Measurements from ENCODE around the gene VILL.

VILL gene

DNA sequence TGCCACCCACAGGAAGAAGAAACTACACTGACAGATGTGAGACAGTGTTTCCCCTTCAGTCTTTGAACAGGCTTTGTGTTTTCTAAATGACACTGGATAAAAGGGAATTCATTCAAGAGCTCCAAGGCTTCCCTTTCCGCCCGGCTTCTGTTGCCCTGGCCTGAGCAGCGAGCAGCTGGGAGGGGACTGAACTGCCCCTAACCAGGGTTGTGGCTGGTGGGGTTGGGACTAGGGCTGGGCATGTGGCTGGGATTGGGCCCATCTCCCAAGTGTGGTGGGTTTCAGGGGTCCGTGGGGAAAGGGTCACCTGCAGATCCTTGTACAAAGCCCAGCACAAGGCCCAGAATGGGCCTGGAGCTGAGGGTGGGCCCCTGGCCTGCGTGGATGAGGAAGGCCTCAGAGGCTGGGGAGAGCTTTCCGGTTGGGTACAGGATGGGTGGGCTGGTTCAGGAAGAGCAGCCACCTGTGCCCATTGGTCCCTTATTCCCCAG, 10.4 kb downstream of the VILL start:
- no peak for DNase-seq (ENCODE audit: low read depth)

DNA sequence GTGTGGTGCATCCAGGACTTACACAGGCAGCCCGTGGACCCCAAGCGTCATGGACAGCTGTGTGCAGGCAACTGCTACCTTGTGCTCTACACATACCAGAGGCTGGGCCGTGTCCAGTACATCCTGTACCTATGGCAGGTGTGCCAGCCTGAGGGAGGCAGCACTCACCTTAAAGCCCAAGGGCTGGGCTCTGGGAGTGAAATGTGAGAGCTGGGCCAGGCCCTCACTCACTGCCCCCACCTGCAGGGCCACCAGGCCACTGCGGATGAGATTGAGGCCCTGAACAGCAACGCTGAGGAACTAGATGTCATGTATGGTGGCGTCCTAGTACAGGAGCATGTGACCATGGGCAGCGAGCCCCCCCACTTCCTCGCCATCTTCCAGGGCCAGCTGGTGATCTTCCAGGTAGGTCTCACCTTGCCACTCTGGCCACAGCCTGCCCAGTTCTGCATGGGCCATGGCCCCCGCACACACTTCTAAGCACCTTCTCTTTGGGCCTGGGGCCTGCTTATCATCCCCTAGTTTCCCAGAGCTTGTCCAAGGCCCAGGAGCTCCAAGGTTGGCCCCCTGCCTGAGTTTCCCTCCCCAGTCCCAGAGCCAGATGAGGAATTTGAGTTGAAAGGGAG, 11.0 kb downstream of the VILL start:
- DNase-seq (ENCODE audit: low read depth): no peak

GRCh38 chr3:38002291-38002876, 11.8 kb downstream of the VILL start:
- no peak for DNase-seq (ENCODE audit: low read depth)

DNA sequence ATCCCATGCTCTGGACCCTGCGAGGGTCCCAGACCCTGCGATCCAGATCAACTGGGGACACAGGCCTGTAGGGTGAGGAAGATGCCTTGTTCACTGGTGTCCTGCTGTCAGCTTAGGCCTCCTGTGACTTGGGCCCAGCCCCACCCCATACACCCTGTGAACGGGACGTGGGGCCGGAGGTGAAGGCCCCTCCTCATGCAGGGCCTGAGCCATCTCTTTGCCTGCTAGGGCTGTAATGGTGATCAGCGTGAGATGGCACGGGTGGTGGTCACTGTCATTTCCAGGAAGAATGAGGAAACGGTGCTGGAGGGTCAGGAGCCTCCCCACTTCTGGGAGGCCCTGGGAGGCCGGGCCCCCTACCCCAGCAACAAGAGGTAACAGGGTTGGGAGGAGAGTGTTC, 12.4 kb downstream of the VILL start:
- DNase-seq (ENCODE audit: low read depth): no peak

- no peak for DNase-seq (ENCODE audit: low read depth)
These were observed 12.8 kb downstream of the VILL start for GRCh38 chr3:38003371-38003816.

DNA sequence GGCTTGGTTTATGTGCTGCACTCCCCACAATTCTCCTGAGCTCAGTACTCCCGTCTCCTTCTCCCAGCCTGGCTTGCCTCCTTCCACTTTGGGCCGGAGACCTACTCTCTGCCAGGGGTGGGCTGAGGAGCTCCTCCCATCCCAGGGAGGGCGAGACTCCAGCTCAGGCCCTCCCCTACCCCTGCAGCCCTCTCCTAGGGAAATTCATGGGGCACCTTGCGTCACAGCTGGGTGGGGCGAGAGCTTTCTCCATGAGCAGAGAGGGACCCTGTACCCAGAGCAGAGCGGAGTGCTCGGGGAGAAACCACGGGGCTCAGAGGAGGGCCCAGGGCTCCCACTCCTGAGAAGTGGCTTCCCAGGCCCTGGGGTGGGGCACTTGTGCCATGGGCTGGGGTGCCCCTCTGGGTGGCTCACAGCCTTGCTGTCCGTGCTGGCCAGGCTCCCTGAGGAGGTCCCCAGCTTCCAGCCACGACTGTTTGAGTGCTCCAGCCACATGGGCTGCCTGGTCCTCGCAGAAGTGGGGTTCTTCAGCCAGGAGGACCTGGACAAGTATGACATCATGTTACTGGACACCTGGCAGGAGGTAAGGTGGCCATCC, 13.3 kb downstream of the VILL start:
- no peak for DNase-seq (ENCODE audit: low read depth)

DNA sequence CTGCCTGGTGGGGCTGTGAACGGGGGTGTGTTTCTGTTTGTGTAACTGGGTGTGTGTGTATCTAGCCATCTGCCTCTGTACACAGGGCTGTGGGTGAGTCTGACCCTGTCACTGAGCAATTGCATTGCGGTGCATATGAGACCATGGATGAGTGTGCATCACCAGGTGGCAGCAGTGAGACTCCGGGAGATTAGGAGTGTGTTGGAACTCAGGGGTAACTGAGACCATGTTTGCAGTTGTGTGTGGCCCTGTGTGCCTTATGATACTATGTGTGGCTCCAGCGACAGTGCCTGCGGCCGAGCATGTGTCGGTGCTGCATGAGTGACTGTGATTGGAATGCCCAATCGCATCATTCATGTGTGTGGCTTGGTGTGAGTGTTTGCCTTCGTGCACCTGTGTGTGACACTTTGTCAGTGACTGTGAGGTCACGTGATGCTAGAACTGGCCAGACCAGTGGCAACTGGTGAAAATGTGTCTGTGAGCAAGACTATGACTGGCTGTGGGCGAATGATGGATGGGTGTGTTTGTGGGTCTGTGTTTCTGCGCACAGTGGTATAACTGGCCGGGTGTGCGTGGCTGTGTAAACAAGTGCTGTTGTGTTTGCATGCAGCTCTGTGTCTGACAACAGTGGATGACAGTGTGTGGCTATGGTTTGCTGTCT, 14.0 kb downstream of the VILL start:
- peak; percentile 18 for DNase-seq (ENCODE audit: low read depth)

DNA sequence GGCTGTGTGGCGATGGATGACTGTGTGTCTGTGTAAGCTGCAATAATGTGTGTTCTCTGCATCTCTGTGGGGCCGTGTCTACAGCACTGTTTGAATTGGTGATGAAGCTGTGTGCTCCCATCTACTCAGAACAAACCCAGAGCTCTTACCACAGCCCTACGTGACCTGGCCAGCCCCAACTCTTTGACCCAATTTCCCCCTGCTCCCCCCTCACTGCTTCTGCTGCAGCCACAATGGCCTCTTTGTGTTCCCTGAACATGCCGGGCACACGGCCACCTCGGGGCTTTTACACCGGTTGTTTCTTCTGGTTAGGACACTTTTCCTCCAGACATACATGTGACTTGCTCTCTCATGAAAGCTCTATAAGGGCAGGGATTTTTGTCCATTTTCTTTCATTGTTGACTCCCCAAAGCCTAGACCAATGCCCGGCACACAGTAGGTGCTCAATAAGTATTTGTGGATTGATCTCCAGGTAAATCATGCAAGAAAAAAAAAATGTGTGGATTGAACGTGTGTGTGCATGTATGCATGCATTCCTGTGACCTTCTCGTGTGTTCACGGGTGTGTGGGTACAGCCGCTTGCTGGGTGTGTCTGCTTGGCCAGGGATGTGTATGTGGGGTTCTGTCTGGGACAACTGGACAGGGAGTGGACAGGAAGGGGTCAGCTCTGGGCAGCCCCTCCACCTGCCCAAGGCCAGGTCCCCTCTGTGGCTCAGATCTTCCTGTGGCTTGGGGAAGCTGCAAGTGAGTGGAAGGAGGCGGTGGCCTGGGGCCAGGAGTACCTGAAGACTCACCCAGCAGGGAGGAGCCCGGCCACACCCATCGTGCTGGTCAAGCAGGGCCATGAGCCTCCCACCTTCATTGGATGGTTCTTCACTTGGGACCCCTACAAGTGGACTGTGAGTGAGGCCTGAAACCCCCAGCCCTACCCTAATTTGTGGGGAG, 14.8 kb downstream of the VILL start:
- no peak for DNase-seq (ENCODE audit: low read depth)

DNA sequence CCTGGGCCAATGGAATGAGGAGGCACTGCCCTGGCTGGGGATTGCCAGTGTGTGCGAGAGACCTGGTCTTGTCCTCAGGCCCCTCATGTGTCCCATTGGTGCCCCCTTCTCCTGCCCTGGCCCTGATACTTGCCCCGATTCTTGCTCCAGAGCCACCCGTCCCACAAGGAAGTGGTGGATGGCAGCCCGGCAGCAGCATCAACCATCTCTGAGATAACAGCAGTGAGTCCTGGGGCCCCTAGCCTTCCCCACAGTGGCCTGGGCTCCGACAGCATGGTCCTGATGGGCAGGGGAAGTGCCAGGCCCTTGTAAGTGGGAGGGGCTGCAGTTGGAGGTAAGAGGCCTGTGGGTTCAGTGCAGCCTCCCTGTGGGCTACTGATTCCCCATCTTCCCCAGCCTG, 15.4 kb downstream of the VILL start:
- no peak for DNase-seq (ENCODE audit: low read depth)

- DNase-seq (ENCODE audit: low read depth): no peak
These were observed 15.9 kb downstream of the VILL start for GRCh38 chr3:38006445-38006995.

- DNase-seq (ENCODE audit: low read depth): no peak
These were observed 17.1 kb downstream of the VILL start for GRCh38 chr3:38007754-38008090.

GRCh38 chr3:38008191-38008701, 17.7 kb downstream of the VILL start:
- no peak for DNase-seq (ENCODE audit: low read depth)

GRCh38 chr3:38008971-38009580, 18.5 kb downstream of the VILL start:
- no peak for DNase-seq (ENCODE audit: low read depth)

DNA sequence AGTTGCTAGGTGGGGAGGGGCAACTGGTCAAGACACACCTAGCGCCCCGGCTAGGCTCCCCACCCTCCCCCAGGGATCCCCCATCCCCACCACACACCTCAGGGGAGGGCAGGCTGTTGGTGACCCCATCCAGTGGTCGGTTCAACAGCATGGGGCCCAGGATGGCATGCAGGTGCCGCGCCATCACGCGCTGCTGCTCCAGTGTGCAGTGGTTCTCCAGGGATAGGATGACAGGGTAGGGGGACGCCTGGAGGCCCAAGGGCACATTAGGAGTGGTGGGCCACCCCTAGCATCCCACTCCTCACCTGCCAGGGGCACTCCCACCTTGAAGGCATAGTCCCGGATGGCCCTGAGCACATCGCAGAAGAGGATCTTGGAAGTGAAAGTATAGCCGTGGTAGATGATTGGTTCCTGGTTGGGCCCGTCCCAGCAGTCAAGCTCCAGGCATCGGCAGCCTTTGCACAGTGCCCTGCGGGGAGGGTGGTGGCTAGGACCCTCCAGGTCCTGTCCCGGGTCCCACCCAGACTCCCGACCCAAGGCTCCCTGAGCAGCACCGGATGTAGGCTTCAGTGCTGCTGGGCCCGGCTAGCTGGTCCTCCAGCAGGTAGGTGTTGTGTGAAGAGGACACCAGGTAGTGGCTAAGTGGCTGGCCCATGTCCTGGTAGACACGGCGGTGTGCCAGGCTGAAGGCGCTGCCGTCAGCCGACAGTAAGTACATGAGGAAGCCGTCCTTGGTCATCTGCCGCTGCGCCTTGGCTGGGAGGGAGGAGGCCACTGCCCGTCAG, 19.4 kb downstream of the VILL start:
- no peak for DNase-seq (ENCODE audit: low read depth)

DNA sequence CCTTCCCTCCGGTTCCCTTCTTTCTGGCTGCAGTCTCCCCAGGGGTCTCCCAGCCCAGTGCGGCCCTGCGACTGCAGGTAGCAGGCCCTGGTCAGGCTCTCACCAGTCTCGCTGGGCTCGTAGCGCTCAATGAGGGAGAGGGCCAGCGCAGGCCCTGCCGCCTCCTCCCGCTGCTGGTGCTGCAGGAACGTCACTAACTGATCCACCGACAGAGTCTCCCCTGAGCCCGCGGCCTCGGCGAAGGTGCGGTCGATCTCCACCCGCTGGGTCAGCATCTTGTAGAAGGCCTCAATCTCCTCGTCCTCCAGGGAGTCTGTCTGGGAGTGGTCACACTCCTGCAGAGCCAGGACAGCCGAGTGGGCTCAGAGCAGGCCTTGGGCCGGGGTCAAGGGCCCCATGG, 20.5 kb downstream of the VILL start:
- no peak for DNase-seq (ENCODE audit: low read depth)

DNA sequence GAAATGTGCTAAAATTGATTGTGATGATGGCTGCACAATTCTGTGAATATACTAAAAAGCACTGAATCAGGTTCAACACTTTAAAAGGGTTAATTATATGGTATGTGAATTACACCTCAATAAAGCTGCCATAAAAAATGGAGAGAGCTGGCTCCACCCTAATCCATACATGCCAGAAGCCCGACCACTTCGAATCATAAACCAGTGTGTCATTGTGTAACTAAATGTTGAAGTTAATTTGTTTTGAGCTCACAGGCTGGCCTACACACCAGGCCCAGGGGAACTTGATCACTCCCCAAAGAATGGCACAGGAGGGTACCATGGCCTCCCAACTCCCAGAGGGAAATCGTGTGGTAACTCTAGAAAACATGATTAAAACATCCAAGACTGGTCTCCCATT, 24.9 kb downstream of the VILL start:
- DNase-seq (ENCODE audit: low read depth): no peak

DNA sequence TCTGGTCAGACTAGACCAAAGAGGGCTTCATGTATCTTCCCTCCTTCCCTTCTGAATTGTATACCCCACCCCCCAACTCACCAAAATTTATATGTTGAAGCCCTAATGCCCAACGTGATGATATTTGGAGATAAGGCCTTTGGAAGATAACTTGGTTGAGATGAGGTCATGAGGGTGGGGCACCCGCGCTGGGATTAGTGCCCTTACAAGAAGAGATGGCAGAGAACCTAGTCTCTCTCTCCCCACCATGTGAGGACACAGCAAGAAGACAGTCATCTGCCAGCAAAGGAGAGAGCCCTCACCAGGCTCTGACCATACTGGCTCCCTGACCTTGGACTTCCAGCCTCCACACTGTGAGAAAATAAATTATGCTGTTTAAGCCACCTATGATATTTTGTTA, 25.4 kb downstream of the VILL start:
- DNase-seq (ENCODE audit: low read depth): no peak

- no peak for DNase-seq (ENCODE audit: low read depth)
These were observed 25.8 kb downstream of the VILL start for GRCh38 chr3:38016410-38016809.

DNA sequence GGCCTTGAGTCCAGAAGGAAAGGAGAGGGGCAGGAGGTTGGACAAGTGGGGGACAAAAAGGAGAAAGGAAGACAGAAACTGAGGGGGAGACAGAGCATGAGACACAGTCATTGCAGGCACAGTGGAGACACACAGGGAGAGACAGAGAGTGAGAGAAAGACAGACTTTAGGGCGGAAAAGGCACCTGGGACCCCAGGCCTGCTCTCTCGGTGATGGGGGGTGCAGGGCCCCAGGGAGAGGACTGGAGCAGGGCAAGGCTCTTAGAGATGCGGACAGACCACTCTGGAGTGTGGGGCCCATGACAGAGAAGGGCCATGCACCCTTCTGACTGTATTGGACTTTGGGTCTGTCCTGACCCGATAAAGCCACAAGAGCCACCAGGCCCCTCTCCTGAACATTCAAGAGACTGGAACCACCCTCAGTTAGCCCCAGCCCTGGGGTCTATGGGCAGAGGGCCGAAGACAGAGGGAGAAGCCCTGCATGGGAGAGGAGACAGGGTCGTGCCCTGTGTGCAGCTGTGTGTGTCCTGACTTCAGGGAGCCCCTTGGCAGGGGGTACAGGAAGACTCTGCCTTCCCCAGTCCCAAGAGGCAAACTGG, 26.4 kb downstream of the VILL start:
- no peak for DNase-seq (ENCODE audit: low read depth)

Measured in HS-5 (cell line).